AG04449 (cell line): ENCODE data around the gene DCTN5.
"Not testable (repeated sequence)": the region's sequence is repeated elsewhere in the genome, so short reads cannot be mapped to it uniquely, and the experiment has no call there.

Experiments
- CTCF ChIA-PET: fragments of 350-600 bp; formaldehyde crosslinking; extraction: SDS; loops from one replicate; lab custom pipeline; 2021; ENCODE audit warnings: antibody characterized with exemption; lab: Yijun Ruan, JAX
- POLR2A ChIA-PET: fragments of 400-600, 350-600 bp; formaldehyde crosslinking; extraction: SDS; loops from one replicate; lab custom pipeline; 2020; ENCODE audit warnings: antibody characterized with exemption, inconsistent platforms; lab: Yijun Ruan, JAX
- DNase-seq: peaks from one replicate; pipeline ENCODE4 v3.0.0-alpha.2; 2010; ENCODE audit warnings: low read depth, low spot score
- H3K4me3 ChIP-seq: 2 replicates; pipeline ENCODE4 v1.5.1; 2011; ENCODE audit warnings: low read depth, mild to moderate bottlenecking, control low read depth, low read length
- TF ChIP-seq, protein P1 (sequence below): IDR thresholded peaks from one replicate; pipeline ENCODE4 v1.5.1; 2011; ENCODE audit warnings: mild to moderate bottlenecking, moderate library complexity, low read length, control low read depth, inconsistent platforms; ENCODE audit not compliant: insufficient read depth; ENCODE audit errors: missing control alignments

The DCTN5 gene

GRCh38 chr16:23629516-23629915 is 11.8 kb upstream of the DCTN5 start:
- H3K4me3 ChIP-seq: no peak overlapping the region
- no peak for DNase-seq
- ChIA-PET POLR2A (no interaction called here), CTCF (interaction anchor here (0.7 to 1.2 kb wide), 2 partner anchors 11 to 33 kb away, joined by 3 to 4 read pairs; partner anchors contain the start of gene NDUFAB1)
- TF ChIP-seq, protein P1, sequence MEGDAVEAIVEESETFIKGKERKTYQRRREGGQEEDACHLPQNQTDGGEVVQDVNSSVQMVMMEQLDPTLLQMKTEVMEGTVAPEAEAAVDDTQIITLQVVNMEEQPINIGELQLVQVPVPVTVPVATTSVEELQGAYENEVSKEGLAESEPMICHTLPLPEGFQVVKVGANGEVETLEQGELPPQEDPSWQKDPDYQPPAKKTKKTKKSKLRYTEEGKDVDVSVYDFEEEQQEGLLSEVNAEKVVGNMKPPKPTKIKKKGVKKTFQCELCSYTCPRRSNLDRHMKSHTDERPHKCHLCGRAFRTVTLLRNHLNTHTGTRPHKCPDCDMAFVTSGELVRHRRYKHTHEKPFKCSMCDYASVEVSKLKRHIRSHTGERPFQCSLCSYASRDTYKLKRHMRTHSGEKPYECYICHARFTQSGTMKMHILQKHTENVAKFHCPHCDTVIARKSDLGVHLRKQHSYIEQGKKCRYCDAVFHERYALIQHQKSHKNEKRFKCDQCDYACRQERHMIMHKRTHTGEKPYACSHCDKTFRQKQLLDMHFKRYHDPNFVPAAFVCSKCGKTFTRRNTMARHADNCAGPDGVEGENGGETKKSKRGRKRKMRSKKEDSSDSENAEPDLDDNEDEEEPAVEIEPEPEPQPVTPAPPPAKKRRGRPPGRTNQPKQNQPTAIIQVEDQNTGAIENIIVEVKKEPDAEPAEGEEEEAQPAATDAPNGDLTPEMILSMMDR: no peak

- H3K4me3 ChIP-seq, POLR2A ChIA-PET, DNase-seq: not testable (repeated sequence)
- CTCF ChIA-PET: interaction anchor here (1.1 to 1.2 kb wide), 2 partner anchors 35 to 198 kb away, joined by 3 to 5 read pairs; no protein-coding TSS in a partner anchor
Measured at GRCh38 chr16:23631874-23632273, 9.4 kb upstream of the DCTN5 start.

DNA sequence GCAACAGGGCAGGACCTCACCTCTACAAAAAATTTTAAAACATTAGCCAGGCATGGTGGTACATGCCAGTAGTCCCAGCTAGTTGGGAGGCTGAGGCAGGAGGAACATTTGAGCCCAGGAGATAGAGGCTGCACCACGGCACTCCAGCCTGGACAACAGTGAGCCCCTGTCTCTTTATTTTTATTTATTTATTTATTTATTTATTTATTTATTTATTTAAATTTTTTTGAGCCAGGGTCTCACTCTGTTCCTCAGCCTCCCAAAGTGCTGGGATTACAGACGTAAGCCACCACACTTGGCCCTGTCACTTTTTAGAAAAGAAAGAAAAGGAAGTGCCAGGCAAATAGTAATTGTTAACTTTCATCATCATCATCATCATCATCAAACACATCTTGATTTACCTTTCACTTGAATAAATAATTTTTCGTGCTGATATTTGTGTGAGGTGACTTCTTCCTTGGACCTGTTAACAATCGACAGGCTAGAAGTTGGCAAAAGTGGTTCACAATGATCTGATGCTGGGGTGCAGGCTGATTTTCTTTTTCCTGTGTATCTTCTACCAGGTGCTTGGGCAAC is 6.7 kb upstream of the DCTN5 start:
- ChIA-PET POLR2A (no interaction called here), CTCF (interaction anchor here (1.5 kb wide), 1 partner anchor 12 kb away, joined by 3 read pairs; no protein-coding TSS in a partner anchor)
- H3K4me3 ChIP-seq: no peak overlapping the region
- TF ChIP-seq, protein P1: no peak
- DNase-seq: no peak

- ChIA-PET CTCF (no interaction called here), POLR2A (no interaction called here)
- DNase-seq: no peak
- no peak overlapping the region for H3K4me3 ChIP-seq
- TF ChIP-seq, protein P1: no peak
Measured at GRCh38 chr16:23635958-23636357, 5.3 kb upstream of the DCTN5 start.

- no peak for DNase-seq
- POLR2A ChIA-PET: interaction anchor here (1.3 kb wide), 2 partner anchors 11 to 16 kb away, joined by 3 to 6 read pairs; no protein-coding TSS in a partner anchor
- TF ChIP-seq, protein P1: no peak
- CTCF ChIA-PET: interaction anchor here (1.7 kb wide), 1 partner anchor 43 kb away, joined by 10 read pairs; the partner anchor contains the start of gene NDUFAB1
- H3K4me3 ChIP-seq: peak overlapping the region; percentile 99
Measured at GRCh38 chr16:23640615-23640930, 693 bp upstream of the DCTN5 start.

DNA sequence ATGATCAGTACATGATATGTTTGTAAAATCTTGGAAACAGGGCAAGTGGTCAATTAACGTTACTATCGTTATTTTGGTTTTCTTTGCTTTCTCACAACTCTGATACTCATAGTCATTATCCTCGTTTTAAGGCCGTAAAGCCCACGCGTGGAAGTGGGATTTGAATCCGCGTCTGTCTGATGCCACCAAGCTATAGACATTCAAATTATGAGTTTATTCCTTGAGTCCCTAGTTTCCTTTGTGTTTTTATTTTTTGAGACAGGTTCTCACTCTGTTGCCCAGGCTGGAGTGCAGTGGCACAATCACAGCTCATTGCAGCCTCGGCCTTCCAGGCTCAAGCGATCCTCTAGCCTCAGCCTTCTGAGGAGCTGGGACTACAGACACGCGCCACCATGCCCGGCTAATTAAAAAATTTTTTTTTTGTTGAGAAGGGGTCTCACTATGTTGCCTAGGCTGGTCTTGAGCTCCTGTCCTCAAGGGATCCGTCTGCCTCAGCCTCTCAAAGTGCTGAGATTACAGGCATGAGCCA is 1.0 kb downstream of the DCTN5 start:
- no peak for DNase-seq
- CTCF ChIA-PET: interaction anchor here (0.9 to 1.4 kb wide), 3 partner anchors 25 to 207 kb away, joined by 3 to 5 read pairs (median 3); partner anchors contain the start of gene PLK1
- H3K4me3 ChIP-seq: peak overlapping the region; percentile 99
- POLR2A ChIA-PET: interaction anchor here (0.9 kb wide), 2 partner anchors 13 to 23 kb away, joined by 3 read pairs; no protein-coding TSS in a partner anchor
- TF ChIP-seq, protein P1: no peak
